Parathyroid adenoma (tissue), 2 donors: Measurements from ENCODE around the gene NOTCH3.

Experiments
- H2AFZ ChIP-seq: fragments of 300-600 bp; sonication (generic); one replicate; pipeline ENCODE4 v1.7.0; 2017; ENCODE audit warnings: antibody characterized with exemption, mild to moderate bottlenecking
- H3K27ac ChIP-seq: fragments of 300-600 bp; sonication (generic); one replicate; pipeline ENCODE4 v1.7.0; 2017
- H3K27me3 ChIP-seq: fragments of 300-600 bp; sonication (generic); one replicate; pipeline ENCODE4 v1.7.0; 2017; ENCODE audit warnings: low read length; ENCODE audit not compliant: control insufficient read depth, insufficient read depth
- H3K36me3 ChIP-seq: fragments of 300-600 bp; sonication (generic); one replicate; pipeline ENCODE4 v1.7.0; 2017; ENCODE audit warnings: low read length; ENCODE audit not compliant: control insufficient read depth, insufficient read depth
- H3K4me1 ChIP-seq: fragments of 300-600 bp; sonication (generic); one replicate; pipeline ENCODE4 v1.7.0; 2017; ENCODE audit warnings: control low read depth
- H3K4me2 ChIP-seq: fragments of 300-600 bp; sonication (generic); one replicate; pipeline ENCODE4 v1.7.0; 2017; ENCODE audit warnings: low read length
- H3K4me3 ChIP-seq: fragments of 300-600 bp; sonication (generic); one replicate; pipeline ENCODE4 v1.7.0; 2017; ENCODE audit warnings: low read depth, low read length
- H3K79me2 ChIP-seq: fragments of 300-600 bp; sonication (generic); one replicate; pipeline ENCODE4 v1.7.0; 2017; ENCODE audit warnings: control low read depth
- H3K9ac ChIP-seq: fragments of 300-600 bp; sonication (generic); one replicate; pipeline ENCODE4 v1.7.0; 2017; ENCODE audit warnings: mild to moderate bottlenecking
- H3K9me3 ChIP-seq: fragments of 300-600 bp; sonication (generic); one replicate; pipeline ENCODE4 v1.7.0; 2017; ENCODE audit warnings: low read length; ENCODE audit not compliant: control insufficient read depth
- TF ChIP-seq, protein P1 (sequence below): fragments of 300-600 bp; sonication (generic); IDR thresholded peaks from one replicate; pipeline ENCODE4 v1.7.0; 2017; ENCODE audit warnings: antibody characterized with exemption, mild to moderate bottlenecking
- donor health status: primary hyperparathyroidism.

Gene NOTCH3

DNA sequence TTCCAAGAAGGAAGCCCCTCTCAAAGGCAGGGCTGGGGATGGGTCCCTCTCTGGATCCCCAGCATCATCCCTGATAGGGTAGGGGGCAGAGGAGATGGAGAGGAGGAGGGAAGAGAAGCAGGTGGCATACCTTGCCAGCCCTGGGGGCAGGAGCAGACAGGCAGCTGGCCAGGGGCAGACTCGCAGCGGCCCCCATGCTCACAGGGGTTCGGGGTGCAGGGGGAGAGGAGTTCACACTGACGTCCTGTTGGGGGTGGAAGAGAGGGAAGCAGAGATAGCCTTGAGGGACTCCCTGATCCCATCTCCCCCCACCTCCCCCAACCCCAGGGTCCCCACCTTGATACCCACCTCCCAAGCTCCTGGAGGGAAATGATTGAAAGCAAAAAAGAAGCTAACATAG, 16.0 kb downstream of the NOTCH3 start:
- TF ChIP-seq, protein P1, sequence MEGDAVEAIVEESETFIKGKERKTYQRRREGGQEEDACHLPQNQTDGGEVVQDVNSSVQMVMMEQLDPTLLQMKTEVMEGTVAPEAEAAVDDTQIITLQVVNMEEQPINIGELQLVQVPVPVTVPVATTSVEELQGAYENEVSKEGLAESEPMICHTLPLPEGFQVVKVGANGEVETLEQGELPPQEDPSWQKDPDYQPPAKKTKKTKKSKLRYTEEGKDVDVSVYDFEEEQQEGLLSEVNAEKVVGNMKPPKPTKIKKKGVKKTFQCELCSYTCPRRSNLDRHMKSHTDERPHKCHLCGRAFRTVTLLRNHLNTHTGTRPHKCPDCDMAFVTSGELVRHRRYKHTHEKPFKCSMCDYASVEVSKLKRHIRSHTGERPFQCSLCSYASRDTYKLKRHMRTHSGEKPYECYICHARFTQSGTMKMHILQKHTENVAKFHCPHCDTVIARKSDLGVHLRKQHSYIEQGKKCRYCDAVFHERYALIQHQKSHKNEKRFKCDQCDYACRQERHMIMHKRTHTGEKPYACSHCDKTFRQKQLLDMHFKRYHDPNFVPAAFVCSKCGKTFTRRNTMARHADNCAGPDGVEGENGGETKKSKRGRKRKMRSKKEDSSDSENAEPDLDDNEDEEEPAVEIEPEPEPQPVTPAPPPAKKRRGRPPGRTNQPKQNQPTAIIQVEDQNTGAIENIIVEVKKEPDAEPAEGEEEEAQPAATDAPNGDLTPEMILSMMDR: no peak
- Histone ChIP-seq H3K9me3 (no peaks in the 10 kb centered on the region), H3K79me2 (no peaks in the 10 kb centered on the region), H3K4me3 (no peak overlapping the region), H2AFZ (no peak overlapping the region), H3K9ac (no peak overlapping the region), H3K4me1 (no peaks in the 10 kb centered on the region), H3K27ac (no peak overlapping the region), H3K36me3 (no peaks in the 10 kb centered on the region), H3K4me2 (no peak overlapping the region), H3K27me3 (no peaks in the 10 kb centered on the region)

DNA sequence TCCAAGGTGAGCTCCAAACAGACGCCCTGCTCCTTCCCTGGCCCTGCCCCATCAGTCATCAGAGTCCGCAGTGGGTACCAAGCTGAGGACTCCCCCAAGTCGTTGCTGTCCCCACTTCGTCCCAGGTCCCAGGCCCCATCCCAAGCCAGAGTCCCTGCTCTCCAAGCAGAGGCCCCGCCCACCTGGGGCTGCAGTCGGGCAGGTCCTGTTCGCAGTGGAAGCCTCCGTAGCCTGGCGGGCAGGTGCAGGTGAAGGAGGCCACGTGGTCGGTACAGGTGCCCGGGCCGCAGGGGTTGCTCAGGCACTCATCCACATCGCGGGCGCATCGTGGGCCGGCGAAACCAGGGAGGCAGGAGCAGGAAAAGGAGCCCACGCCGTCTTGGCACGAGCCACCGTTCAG, 19.4 kb downstream of the NOTCH3 start:
- TF ChIP-seq, protein P1: no peak
- no peaks in the 10 kb centered on the region for H3K79me2 ChIP-seq
- H3K9me3 ChIP-seq: no peaks in the 10 kb centered on the region
- no peak overlapping the region for H3K4me2 ChIP-seq
- H3K36me3 ChIP-seq: no peaks in the 10 kb centered on the region
- peaks cover 2% of the 10 kb centered on the region for H3K4me1 ChIP-seq
- no peaks in the 10 kb centered on the region for H3K27me3 ChIP-seq
- no peak overlapping the region for H3K9ac ChIP-seq
- H3K27ac ChIP-seq: no peak overlapping the region
- H2AFZ ChIP-seq: peak overlapping the region; percentile 66
- no peak overlapping the region for H3K4me3 ChIP-seq

DNA sequence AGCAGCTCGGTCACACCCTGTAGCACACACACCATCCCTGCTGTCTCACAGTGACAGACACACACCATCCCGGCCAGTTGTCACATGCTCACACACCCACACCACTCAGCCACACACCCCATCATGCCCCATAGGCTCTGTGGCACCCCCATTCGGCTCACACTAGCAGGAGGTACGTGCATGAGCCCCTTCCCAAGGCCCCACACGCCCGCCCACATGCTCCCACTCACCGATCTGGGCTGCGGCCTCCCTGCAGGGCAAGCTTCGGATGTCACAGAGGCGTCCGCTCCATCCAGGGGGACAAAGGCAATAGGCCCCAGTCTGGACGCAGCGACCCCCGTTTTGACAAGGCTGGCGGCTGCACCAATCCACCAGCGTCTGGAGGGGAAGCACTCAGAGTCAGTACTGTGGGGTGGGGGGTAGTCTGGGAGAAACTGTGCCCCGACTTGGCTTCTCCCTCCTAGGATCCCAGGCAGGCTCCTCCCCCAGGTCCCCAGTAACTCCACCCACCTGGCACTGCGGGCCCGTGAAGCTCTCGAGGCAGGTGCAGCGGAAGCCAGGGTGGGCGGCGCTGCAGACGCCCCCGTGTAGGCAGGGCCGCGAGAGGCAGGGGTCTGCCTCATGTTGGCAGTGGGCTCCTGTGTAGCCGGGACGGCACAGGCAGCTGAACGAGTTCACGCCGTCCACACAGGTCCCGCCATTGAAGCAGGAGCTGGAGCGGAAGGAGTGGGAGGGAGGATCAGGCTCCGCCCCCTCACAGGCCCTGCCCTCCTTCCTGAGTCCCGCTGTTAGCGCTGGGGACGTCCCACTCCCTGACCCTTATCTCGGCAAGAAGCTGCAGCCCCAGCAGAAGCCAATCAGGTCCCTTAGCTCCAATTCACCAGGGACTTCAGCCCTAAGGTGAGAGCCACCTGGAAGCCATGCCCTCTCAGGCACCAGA, 20.1 kb downstream of the NOTCH3 start:
- H3K9ac ChIP-seq: no peak overlapping the region
- peak overlapping the region; percentile 66 for H2AFZ ChIP-seq
- TF ChIP-seq, protein P1: no peak
- H3K36me3 ChIP-seq: no peaks in the 10 kb centered on the region
- peaks cover 2% of the 10 kb centered on the region for H3K4me1 ChIP-seq
- H3K27me3 ChIP-seq: no peaks in the 10 kb centered on the region
- H3K9me3 ChIP-seq: no peaks in the 10 kb centered on the region
- no peaks in the 10 kb centered on the region for H3K79me2 ChIP-seq
- H3K4me3 ChIP-seq: peak overlapping the region; percentile 57
- H3K27ac ChIP-seq: no peak overlapping the region
- H3K4me2 ChIP-seq: peak overlapping the region; percentile 61

DNA sequence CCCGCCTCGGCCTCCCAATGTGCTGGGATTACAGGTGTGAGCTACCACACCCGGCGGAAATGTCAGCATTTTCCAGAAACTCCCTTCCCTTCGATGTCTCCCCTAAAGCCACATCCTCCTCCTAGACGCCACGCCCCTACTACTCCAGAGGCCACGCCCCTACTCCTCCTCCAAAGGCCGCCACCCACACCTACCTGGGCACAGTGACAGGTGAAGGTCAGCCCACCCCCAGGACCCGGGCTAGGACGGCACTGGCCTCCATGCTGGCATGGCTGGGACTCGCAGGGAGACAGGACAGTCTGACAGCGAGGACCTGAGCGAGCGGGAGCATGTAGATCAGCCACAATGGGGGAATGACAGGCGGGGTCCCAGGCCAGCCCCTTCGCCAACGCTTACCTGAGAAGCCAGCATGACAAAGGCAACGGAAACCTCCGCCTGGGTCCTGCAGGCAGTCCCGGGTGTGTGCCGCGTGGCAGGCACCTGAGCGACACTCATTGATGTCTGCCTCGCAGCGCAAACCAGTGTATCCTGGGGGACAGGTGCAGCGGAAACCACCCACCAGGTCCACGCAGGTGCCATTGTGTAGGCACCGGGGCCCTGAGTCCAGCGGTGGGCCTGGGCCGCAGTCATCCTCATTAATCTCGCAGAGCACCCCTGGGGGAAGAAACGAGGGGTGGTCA, 22.0 kb downstream of the NOTCH3 start:
- H3K9ac ChIP-seq: no peak overlapping the region
- H3K4me3 ChIP-seq: no peak overlapping the region
- no peak overlapping the region for H3K4me2 ChIP-seq
- no peak overlapping the region for H2AFZ ChIP-seq
- no peaks in the 10 kb centered on the region for H3K36me3 ChIP-seq
- no peaks in the 10 kb centered on the region for H3K79me2 ChIP-seq
- H3K9me3 ChIP-seq: no peaks in the 10 kb centered on the region
- peaks cover 2% of the 10 kb centered on the region for H3K4me1 ChIP-seq
- H3K27me3 ChIP-seq: no peaks in the 10 kb centered on the region
- H3K27ac ChIP-seq: no peak overlapping the region
- TF ChIP-seq, protein P1: no peak
